ENCODE results near the gene HACL1.

HACL1 gene

DNA sequence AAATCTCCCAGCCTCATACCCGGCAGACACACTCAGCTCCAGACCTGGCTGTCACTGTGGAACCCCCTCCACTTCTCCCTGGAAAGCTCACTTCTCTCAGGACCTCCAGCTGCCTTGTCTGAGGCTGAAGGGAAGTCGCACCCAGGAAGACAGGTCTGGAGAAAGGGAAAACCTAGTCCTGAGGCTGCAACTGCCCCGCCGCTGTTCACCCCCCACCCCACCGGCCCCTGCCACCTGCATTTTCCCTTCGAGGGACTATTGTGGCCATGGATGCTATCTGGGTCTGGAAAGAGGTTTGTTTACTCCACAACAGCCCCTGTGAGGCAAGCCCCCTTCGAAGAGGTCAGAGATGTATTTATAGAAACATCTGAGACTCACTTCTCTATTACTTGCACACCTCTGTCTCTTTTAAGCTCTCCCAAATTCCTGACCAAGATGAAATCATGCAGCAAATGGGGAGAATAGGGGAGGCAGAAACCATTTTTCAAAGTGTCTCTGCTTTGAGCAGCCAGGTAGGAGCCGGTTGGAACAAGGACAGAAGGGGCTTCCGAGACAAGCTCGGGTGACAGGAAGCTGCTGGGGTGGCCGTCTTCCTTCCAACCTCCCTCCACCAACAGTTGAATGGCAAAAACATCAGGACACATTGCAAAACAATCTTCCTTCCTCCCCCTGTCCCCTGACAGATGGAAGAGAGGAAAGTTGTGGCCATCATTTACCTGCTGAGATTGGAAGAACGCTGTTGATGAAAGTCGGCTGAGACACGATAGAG lies 80.4 kb downstream of the HACL1 start:
- DNase-seq (ENCODE audit: low read depth, low spot score): no peak
- TF ChIP-seq CTCF (IDR thresholded peaks at IDR 0.05; ENCODE audit: low read depth, low read length): no peak
- H3K4me3 ChIP-seq (ENCODE audit: low read depth, low read length): no peak overlapping the region
- in situ Hi-C loops (cut with HindIII; ENCODE audit: low sequenced_read_pairs): no loop called here

GRCh38 chr3:15520185-15520584 lies 81.2 kb downstream of the HACL1 start:
- in situ Hi-C loops (cut with HindIII; ENCODE audit: low sequenced_read_pairs): no loop called here
- no peak for TF ChIP-seq CTCF (IDR thresholded peaks at IDR 0.05; ENCODE audit: low read depth, low read length)

DNA sequence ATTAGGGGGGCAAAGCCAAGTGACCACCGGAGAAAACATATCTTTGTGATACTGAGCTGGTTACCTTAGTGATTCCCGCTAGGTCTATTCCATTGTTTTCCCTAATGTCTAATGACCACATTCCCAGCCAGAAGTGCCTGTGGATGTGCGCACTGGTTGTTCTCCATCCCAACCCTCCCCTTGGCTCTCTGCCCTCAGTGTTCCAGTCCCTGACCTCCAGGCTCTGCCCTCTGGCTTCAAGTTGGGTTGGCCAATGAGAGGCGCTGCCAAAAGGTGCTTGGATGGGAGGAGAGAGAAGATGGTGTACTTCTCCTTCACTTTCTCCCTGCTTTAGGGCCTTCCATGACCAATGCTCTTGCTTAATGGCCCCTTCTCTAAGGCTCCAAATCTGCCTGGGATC lies 82.3 kb downstream of the HACL1 start:
- in situ Hi-C loops (cut with HindIII; ENCODE audit: low sequenced_read_pairs): no loop called here
- no peak for TF ChIP-seq CTCF (IDR thresholded peaks at IDR 0.05; ENCODE audit: low read depth, low read length)

More at GRCh38 chr3:15520185-15520584, 81.2 kb downstream of the HACL1 start:
- no peak for DNase-seq (ENCODE audit: low read depth, low spot score)
- H3K4me3 ChIP-seq (ENCODE audit: low read depth, low read length): no peak overlapping the region

GRCh38 chr3:15514663-15515340 lies 86.6 kb downstream of the HACL1 start:
- H3K4me3 ChIP-seq (ENCODE audit: low read depth, low read length): no peak overlapping the region
- no peak for DNase-seq (ENCODE audit: low read depth, low spot score)
- in situ Hi-C loops (cut with HindIII; ENCODE audit: low sequenced_read_pairs): no loop called here
- TF ChIP-seq CTCF (IDR thresholded peaks at IDR 0.05; ENCODE audit: low read depth, low read length): no peak

More for the DNA sequence above, 82.3 kb downstream of the HACL1 start:
- no peak for DNase-seq (ENCODE audit: low read depth, low spot score)
- H3K4me3 ChIP-seq (ENCODE audit: low read depth, low read length): no peak overlapping the region

- in situ Hi-C loops (cut with HindIII; ENCODE audit: low sequenced_read_pairs): no loop called here
- H3K4me3 ChIP-seq (ENCODE audit: low read depth, low read length): no peak overlapping the region
- DNase-seq (ENCODE audit: low read depth, low spot score): no peak
- no peak for TF ChIP-seq CTCF (IDR thresholded peaks at IDR 0.05; ENCODE audit: low read depth, low read length)
Observed at GRCh38 chr3:15513810-15514662, 87.3 kb downstream of the HACL1 start.

DNA sequence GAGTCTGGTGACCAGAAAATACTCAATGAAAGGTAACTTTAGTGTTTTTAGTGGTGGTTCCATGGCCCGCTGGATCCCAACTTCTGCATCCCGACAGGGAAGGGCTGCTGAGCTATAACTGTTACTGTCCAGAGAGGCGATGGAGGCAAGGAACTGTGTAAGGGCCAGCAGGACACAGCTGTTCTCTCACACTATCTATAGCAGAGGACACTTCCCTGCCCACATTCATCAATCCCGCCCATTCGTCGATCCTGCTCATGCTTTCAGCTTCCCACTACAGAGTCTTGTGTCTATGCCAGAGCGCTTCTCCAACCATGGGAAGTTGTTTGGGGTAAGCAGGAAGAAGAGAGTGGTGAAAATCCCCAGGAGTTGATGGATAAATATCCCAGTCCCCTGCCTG lies 88.3 kb downstream of the HACL1 start:
- no peak for DNase-seq (ENCODE audit: low read depth, low spot score)
- no peak overlapping the region for H3K4me3 ChIP-seq (ENCODE audit: low read depth, low read length)
- TF ChIP-seq CTCF (IDR thresholded peaks at IDR 0.05; ENCODE audit: low read depth, low read length): no peak
- in situ Hi-C loops (cut with HindIII; ENCODE audit: low sequenced_read_pairs): no loop called here

Measured in astrocyte of the spinal cord (primary cell).